HG02610 (cell line): ENCODE data around the gene MRM3.
A peak's percentile ranks its signal among the peaks of the same experiment; 100 is the strongest.
"Not testable (repeated sequence)": the region's sequence is repeated elsewhere in the genome, so short reads cannot be mapped to it uniquely, and the experiment has no call there.

Experiments used
- ATAC-seq: cut with Tn5 transposase; IDR thresholded peaks from one replicate; pipeline ENCODE4 v1.9.1; 2021; ENCODE audit warnings: mild to moderate bottlenecking, moderate library complexity; ENCODE audit not compliant: unreplicated experiment

MRM3 gene, protein sequence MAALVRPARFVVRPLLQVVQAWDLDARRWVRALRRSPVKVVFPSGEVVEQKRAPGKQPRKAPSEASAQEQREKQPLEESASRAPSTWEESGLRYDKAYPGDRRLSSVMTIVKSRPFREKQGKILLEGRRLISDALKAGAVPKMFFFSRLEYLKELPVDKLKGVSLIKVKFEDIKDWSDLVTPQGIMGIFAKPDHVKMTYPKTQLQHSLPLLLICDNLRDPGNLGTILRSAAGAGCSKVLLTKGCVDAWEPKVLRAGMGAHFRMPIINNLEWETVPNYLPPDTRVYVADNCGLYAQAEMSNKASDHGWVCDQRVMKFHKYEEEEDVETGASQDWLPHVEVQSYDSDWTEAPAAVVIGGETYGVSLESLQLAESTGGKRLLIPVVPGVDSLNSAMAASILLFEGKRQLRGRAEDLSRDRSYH

DNA sequence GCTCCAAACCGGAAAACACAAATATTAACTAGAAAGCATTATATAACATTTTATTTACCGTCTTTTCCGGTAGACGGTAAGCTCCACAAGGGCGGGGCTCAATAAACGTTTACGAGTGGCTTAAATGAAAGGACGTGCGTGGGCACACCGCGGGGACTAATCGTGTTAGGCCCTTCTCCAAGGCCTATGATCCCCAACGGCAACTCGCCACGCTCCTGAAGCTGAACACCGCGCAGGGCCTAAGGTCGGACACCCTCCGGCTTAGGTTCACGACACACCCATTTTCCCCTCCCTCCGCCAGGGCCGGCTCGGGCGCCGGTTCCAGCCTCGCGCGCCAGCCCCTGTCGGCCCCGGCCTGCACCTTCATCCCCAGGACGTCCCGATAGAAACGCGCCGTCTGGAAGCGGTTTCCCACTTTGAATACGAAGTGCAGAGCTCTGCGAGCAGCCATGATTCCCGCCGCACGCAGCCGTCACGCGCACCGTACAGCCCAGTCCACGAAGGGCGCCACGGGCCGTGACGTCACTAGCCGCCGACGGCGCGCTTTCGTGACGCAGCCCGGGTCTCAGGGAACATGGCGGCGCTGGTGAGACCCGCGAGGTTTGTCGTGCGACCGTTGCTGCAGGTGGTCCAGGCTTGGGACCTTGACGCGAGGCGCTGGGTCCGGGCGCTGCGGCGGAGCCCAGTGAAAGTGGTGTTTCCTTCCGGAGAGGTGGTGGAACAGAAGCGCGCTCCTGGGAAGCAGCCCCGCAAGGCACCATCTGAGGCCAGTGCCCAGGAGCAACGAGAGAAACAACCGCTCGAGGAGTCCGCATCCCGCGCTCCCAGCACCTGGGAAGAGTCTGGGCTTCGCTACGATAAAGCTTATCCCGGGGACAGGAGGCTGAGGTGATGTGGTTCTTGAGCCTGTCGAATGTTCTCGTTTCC, at the start of gene MRM3, which contains the start of gene GLOD4:
MRM3 (plus strand) TSS at position 549 of the 927 bp plus-strand sequence; CDS start at position 575, 26 bp downstream.
GLOD4 (minus strand) TSS at position 476 of the 927 bp plus-strand sequence; CDS start at position 451, 25 bp downstream.
- peak; percentile 91 for ATAC-seq

DNA sequence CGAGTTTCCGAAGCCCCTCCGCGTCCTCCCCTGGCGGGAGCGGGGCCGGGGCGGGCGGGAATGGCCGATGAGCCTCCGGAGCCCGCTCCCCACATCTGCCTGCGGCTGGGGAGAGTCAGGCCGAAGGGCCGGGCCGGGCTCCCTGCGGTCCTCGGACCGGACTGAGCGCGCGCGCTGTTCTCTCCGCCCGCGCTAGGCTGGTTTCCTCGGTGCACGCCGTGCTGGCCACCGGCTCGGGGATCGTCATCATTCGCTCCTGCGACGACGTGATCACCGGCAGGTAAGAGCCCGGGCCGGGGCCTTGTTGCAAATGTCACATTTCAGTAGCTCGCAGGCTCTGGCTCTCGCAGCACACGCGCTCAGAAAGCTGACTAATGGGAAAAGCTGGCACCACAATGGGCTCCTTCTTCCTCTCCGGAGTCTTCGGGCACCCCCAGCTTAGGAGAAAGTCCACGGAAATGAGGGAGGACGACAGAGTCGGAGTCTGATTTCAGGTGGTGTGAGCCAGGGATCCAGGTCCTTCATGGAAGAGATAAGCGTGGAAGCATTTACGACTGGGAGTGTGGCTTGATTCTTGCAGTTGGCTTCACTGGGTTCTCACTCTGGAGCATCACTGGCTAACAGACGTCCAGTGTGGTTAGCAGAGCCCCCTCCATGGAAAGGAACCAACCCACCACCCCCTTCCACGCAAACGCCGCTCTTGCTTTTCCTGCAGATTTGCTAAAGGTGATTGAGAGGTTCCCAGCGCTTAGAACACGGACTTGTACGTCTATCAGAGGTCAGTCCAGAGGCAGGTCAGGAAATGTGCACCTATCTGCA, 49.0 kb upstream of the MRM3 start:
- peak; percentile 15 for ATAC-seq

DNA sequence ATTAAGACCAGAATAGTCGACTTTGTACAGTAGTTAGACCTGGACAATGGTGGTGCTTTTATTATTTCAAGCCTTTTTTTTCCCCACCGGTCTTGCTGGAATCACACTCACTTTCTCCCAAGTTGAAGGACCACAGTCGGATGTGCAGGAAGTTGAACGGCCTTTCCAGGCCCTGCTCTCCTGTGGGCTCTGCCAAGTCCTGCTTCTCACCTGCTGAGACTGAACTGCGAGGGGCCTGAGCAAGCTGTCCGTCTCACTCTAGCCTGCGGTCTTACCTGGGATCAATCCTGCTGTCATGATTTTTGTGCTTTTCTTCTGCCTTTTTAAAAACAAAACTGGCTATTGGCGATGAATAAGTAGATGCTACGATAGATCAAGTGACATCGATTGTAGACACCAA, 48.4 kb upstream of the MRM3 start:
- ATAC-seq = no peak

DNA sequence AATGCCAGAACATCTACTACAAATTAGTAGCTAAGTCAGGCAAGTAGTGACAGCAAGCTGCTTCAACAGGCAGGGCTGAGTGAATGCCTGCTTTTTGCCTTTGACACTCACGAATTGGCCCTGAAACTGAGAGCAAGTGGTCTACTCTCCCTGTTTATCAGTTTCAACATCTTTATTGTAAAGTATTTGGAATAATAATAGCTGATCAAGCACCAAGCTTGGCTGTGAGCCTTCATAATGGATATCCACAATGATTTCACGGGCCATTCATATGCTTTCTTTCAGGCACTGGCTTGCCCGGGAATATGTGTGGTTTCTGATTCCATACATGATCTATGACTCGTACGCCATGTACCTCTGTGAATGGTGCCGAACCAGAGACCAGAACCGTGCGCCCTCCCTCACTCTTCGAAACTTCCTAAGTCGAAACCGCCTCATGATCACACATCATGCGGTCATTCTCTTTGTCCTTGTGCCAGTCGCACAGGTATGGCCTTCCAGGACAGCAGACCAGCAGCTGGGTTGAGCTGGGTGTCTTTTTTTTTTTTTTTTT, 44.5 kb upstream of the MRM3 start:
- ATAC-seq = no peak

DNA sequence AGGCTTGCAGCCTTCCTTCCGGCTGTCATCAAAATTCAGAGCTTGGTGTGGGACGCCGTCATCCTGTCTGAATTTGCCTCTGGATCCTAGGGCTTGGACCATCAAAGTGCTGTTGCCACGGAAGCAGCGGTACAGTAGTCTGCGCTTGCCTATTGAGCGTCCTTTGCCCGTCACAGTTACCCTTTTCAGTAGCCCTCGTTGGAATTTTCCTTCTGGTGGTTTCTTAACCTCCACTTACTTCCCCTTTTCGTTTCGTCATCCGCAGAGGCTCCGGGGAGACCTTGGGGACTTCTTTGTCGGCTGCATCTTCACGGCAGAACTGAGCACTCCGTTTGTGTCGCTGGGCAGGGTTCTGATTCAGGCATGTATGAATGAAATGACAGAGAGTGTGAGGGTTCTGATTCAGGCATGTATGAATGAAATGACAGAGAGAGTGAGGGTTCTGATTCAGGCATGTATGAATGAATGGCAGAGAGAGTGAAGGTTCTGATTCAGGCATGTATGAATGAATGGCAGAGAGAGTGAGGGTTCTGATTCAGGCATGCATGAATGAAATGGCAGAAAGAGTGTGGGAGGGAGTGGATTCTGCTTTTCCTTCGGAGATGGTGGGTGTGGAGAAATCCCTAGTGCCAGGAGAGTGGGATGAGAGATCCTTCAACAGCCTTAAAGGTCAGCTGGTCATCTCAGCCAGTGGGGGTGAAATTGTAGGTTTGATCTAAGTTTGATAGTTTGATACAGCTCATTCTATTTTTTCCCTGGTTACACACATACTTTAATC, 41.7 kb upstream of the MRM3 start:
- peak; percentile 82 for ATAC-seq

DNA sequence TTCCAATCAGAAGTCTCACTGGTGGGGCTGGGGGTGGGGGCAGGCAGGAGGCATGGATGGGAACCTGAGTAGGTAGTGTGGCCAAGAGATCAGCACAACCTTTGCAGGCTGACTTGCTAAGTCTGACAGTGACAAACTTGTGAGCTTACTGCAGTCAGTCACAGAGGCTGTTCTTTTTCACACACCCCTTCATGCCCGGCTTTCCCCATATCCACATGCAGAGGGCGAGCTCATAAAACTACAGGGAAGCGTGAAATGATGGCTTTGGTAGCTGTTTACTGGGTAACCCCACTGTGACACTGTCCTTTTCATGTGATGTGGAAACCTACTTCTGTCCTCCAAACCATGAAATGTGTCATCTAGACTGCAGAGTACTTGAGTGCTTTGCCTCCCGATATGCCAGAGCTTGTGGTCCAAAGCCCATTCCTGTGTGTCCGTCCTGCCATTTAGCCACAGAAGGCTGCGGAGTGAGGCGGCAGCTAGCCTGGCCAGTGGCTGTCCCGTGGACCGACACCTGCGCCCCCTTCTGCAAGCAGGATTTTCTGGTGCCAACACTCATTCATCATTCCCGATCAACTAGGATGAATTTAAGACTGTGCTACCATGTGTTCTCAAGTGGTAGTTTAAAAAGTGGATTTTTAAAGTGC, 39.9 kb upstream of the MRM3 start:
- no peak for ATAC-seq

DNA sequence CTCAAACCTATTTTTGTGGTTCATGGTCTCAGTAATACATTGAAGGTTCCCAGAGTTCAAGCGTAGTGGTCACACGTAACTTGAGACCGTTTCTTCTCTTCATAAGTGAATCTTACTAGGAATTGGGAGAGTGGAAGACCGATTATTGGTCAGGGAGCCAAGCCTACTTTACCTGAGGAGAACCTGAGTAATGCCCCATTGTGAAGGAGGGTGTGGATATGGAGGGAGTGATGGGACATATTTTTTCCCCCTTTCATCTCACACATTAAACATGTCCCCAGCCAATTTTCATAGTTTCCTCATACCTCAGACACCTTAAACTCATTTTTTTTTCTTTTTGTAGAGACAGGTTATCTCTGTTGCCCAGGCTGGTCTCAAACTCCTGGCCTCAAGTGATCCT, 39.0 kb upstream of the MRM3 start:
- ATAC-seq = no peak

DNA sequence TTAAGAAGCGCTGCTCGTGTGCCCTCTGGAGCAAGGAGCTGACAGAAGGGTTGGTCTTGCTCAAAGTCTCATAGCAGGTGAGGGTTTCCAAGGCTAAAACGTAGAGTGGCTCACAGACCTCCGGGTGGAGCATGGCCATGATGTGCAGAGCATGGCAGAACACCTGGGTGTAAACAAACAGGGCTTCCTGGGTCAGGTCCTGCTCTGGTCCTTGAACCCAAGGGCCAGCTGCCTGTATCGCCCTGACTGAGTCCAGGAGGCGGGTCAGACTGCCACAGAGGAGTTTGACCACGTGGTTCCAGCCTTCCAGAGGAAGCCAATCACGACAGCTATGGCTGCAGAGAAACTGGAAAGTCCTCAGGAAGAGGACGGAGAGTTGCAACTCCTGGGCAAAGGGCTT, 37.2 kb upstream of the MRM3 start:
- no peak for ATAC-seq

DNA sequence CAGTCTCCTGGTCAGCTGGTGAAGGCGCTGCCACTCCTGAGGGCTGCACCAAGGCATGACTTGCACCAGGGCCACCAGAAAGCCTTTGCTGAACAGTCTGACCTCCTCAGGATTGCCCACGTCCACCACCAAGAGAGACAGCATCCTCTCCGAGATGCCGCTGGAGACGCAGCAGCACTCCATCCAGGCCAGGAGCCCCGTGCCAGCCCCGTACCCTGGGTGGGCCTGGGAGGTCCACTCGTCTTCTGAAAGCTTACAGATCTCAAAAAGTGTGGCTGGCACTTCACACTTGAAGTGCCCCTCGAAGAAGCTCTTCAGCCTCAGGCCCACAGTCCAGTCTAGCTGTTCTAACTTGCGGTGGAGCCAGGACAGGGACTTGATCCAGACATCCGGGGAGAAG, 36.7 kb upstream of the MRM3 start:
- no peak for ATAC-seq

DNA sequence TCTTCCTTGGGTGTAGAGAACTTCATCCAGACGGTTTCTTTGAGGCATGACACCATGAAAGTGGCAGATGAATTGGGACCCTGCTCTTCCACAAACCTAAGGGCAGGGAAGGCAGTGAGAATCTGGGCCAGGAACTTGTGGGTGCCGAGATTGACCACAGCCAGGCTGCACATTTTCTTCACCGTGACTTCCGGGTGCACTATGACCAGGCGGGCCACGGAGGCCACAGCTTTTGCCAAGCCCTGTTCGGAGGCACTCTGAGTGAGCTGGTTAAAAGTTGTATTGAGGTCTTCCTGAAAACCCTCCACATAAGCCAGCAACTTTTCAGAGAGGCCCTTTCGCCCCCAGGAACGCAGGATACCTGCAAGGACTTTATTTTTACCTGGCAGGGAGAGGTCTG, 36.0 kb upstream of the MRM3 start:
- ATAC-seq = no peak

DNA sequence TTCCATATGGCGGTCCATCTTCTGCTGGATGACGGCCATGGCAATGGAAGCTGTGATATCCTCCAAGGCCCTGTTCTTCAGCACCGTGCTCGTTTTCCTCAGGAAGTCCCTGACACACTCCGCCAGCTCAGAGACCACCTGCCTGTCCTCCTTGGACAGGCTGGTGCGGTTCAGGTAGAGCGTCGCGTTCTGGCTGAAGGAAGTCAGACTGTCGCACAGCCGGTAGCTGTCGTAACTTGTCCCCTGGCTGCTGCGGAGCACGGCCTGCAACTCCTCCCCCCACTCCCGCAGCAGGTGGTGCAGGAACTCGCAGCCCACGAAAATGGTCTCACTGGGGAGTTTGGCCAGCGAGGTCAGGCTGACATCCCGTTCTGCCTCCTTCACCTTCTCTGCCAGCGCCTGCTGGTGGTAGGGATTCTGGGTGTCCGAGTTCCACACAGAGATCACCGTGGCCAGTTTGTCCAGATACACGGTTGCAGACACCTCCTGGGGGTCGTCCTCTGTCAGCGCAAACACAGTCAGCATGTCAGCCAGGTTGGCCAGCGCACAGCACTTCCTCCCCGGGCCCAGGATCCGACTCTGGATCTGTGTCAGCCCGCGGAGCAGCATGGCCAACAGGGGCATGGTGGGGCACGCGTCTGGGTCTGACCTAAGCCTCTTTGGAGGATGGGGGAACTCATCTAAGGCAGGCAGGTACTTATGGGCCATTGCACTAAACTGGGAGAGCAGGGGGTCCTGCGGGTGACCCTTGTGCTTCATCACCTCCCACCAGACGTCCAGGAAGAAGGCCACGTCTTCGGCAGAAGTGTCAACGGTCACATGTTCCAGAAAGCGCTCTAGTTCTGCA, 35.1 kb upstream of the MRM3 start:
- no peak for ATAC-seq

DNA sequence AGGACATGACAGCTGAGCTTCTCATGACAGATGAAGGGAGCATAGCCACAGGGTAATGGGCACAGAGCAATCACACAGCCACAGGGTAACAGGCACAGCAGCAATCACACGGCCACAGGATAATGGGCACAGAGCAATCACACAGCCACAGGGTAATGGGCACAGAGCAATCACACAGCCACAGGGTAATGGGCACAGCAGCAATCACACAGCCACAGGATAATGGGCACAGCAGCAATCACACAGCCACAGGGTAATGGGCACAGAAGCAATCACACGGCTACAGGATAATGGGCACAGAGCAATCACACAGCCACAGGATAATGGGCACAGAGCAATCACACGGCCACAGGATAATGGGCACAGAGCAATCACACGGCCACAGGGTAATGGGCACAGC, 33.5 kb upstream of the MRM3 start:
- not testable (repeated sequence) for ATAC-seq

DNA sequence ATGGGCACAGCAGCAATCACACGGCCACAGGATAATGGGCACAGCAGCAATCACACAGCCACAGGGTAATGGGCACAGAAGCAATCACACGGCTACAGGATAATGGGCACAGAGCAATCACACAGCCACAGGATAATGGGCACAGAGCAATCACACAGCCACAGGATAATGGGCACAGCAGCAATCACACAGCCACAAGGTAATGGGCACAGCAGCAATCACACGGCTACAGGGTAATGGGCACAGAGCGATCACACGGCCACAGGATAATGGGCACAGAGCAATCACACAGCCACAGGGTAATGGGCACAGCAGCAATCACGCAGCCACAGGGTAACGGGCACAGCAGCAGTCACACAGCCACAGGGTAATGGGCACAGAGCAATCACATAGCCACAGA, 32.8 kb upstream of the MRM3 start:
- not testable (repeated sequence) for ATAC-seq

DNA sequence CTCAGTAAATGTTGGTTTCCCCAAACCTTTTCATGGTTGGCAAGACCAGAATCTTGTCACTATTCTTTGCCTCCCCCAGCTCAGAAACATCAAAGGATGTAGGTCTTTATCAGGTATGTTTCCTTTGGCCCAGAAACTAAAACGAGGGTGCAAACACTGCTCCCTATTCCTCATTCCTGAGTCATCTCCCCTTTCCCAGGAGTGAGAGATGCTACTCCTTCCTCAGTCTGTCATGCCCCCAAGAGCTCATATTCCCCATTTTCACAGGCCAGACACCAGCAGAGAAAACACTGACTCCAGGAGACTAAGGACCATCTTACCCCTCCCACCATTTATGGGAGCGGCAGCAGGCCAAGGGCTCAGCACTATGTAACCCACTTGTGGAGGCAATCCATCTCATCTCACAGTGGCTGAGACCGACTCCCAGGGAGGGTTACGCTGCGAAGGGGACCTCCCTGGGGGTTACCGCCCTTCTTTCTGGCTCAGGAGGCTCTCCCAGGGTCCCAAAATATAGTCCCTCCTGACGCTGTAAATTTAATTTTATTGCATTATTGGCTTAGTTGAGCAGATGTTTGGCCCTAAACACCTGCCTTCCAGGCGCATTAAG, 31.6 kb upstream of the MRM3 start:
- no peak for ATAC-seq

DNA sequence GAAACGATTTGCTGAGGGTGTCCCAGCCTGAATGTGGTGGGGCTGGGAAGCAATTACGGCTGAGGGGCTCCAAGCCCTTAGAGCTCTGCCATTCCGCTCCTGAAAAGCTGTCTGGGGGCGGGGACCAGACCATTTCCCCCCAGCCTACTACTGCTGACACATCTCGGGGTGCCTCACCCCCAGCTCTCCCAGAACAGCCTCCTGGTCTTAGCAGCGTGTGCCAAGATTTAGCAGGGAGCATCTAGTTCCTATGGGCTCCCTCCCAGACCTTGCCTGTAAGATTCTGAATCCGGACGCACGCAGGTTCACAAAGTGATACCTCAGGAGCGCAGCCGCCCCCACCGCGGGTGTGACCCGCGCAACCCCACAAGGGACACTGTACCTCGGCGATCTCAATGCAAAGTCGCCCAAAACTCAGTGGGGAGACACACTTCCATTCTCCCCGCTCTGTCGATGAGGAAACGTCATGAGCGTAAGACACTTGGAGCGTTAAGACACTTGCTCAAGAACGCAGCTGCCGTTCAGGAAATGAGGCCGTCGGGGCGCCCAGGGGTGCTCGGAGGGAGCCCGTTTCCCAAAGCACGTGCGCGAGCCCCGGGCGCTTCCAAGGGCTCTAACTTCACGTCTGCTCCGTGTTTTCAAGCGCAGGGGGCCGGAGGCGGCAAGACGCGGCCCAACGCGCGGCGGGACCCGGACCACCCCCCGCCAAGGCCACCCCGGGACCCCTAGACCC, 30.7 kb upstream of the MRM3 start:
- peak; percentile 27 for ATAC-seq

DNA sequence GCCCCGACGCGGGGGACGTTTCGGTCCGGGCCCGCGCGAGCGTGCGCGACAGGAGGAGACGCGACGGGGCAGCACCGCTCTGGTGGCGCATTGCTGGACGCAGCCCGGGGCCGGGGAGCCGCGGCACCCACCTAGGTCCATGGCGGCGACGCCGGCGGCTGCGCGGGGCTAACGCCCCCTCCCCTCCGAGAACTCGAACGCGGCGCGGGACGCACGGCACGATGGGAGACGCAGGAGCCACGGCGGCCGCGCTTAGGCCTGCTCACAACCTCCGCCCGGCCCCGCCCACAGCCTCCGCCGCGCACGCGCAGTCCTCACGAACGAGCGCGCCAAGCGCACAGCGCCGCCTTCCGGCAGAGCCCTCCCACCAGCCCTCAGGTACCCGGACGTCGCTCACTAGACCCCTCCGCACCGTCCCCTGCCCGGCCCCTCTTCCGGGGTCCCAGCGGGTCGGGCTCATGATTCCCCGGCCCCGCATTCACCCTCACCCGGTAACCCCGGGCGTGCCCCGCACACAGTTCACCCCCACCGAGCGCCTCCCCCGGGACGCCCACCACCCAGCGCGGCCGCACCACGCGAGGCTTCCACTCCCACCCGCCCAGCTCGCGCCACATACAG, 30.0 kb upstream of the MRM3 start, which contains the start of gene GEMIN4:
GEMIN4 (minus strand) TSS at position 263 of the 618 bp plus-strand sequence; CDS start at position 141, 122 bp downstream.
- ATAC-seq = peak; percentile 80
